HepG2 (cell line): ENCODE data around the gene TP53I3. TPM values are rescaled to one million over a fixed set of nuclear protein-coding genes. Genes with fewer than 3 reads are reported as not detected.

Source experiments
- BRCA1 ChIP-seq: sonication (generic); formaldehyde crosslinking; IDR thresholded peaks from 2 replicates; pipeline ENCODE4 v1.4.0; 2020; ENCODE audit warnings: missing genetic modification reagents
- HINFP ChIP-seq: sonication (generic); formaldehyde crosslinking; IDR thresholded peaks from 2 replicates; pipeline ENCODE4 v1.4.0; 2020; ENCODE audit warnings: low read depth, mild to moderate bottlenecking, missing genetic modification reagents
- HNRNPH1 ChIP-seq: fragments of 200-400 bp; formaldehyde crosslinking; optimal IDR thresholded peaks from 2 replicates; pipeline ENCODE3; 2017; ENCODE audit warnings: mild to moderate bottlenecking, low read depth, low read length
- IKZF4 ChIP-seq: sonication (generic); formaldehyde crosslinking; IDR thresholded peaks from 2 replicates; pipeline ENCODE4 v1.5.1; 2020; ENCODE audit warnings: borderline replicate concordance, mild to moderate bottlenecking, low read depth, missing genetic modification reagents; ENCODE audit errors: not compliant biosample characterization
- KAT8 ChIP-seq: IDR thresholded peaks from 2 replicates; pipeline ENCODE4 v1.6.1; 2016; ENCODE audit warnings: missing genetic modification reagents, missing compliant biosample characterization
- MIER2 ChIP-seq: IDR thresholded peaks from 2 replicates; pipeline ENCODE4 v1.6.1; 2016; ENCODE audit warnings: missing biosample characterization, missing genetic modification reagents
- NFE2L2 ChIP-seq: fragments of 150-350 bp; IDR thresholded peaks from 2 replicates; pipeline ENCODE4 v1.6.1; 2014; ENCODE audit warnings: low read length
- POLR2G ChIP-seq: fragments of 200-400 bp; formaldehyde crosslinking; IDR thresholded peaks from 2 replicates; pipeline ENCODE4 v1.6.1; 2018; ENCODE audit warnings: mild to moderate bottlenecking, low read depth, low read length, moderate library complexity
- RBFOX2 ChIP-seq: fragments of 200-400 bp; formaldehyde crosslinking; IDR thresholded peaks from 2 replicates; pipeline ENCODE4 v1.6.1; 2017; ENCODE audit warnings: low read depth, mild to moderate bottlenecking, low read length
- REPIN1 ChIP-seq: sonication (generic); formaldehyde crosslinking; IDR thresholded peaks from 2 replicates; pipeline ENCODE4 v1.8.0; 2022; ENCODE audit warnings: missing genetic modification reagents, low read depth, mild to moderate bottlenecking, borderline replicate concordance
- RFX1 ChIP-seq: fragments of 450-650 bp; IDR thresholded peaks from 2 replicates; pipeline ENCODE4 v1.6.1; 2017
- SCMH1 ChIP-seq: sonication (generic); formaldehyde crosslinking; IDR thresholded peaks from 2 replicates; pipeline ENCODE4 v1.9.0; 2021; ENCODE audit warnings: missing genetic modification reagents, mild to moderate bottlenecking, borderline replicate concordance
- SMAD9 ChIP-seq: sonication (generic); formaldehyde crosslinking; IDR thresholded peaks from 2 replicates; pipeline ENCODE4 v1.5.1; 2020; ENCODE audit warnings: mild to moderate bottlenecking, missing genetic modification reagents
- TAF15 ChIP-seq: fragments of 200-400 bp; formaldehyde crosslinking; IDR thresholded peaks from one replicate; pipeline ENCODE4 v1.6.1; 2018; ENCODE audit warnings: mild to moderate bottlenecking, low read depth, low read length; ENCODE audit not compliant: poor library complexity, severe bottlenecking
- ZBTB14 ChIP-seq: sonication (generic); formaldehyde crosslinking; IDR thresholded peaks from 2 replicates; pipeline ENCODE4 v1.4.0; 2020; ENCODE audit warnings: missing genetic modification reagents
- ZGPAT ChIP-seq: IDR thresholded peaks from 2 replicates; pipeline ENCODE4 v1.6.1; 2016; ENCODE audit warnings: mild to moderate bottlenecking
- ZNF121 ChIP-seq: sonication (generic); formaldehyde crosslinking; IDR thresholded peaks from 2 replicates; pipeline ENCODE4 v1.5.0; 2020; ENCODE audit warnings: mild to moderate bottlenecking, missing genetic modification reagents
- ZNF225 ChIP-seq: sonication (generic); formaldehyde crosslinking; IDR thresholded peaks from 2 replicates; pipeline ENCODE4 v1.4.0; 2020; ENCODE audit warnings: mild to moderate bottlenecking, missing genetic modification reagents
- ZNF326 ChIP-seq: sonication (generic); formaldehyde crosslinking; IDR thresholded peaks from 2 replicates; pipeline ENCODE4 v1.4.0; 2020; ENCODE audit warnings: missing genetic modification reagents, borderline replicate concordance
- ZNF333 ChIP-seq: sonication (generic); formaldehyde crosslinking; IDR thresholded peaks from 2 replicates; pipeline ENCODE4 v1.4.0; 2020; ENCODE audit warnings: mild to moderate bottlenecking, missing genetic modification reagents, borderline replicate concordance
- ZNF343 ChIP-seq: sonication (generic); formaldehyde crosslinking; IDR thresholded peaks from 2 replicates; pipeline ENCODE4 v1.4.0; 2020; ENCODE audit warnings: mild to moderate bottlenecking, missing genetic modification reagents
- ZNF569 ChIP-seq: sonication (generic); formaldehyde crosslinking; IDR thresholded peaks from 2 replicates; pipeline ENCODE4 v1.5.0; 2020; ENCODE audit warnings: mild to moderate bottlenecking, missing genetic modification reagents, moderate library complexity, borderline replicate concordance
- ZNF672 ChIP-seq: sonication (generic); formaldehyde crosslinking; IDR thresholded peaks from 2 replicates; pipeline ENCODE4 v1.8.1; 2022; ENCODE audit warnings: missing genetic modification reagents
- polyA plus RNA-seq, 8 experiments: library from polyadenylated mRNA; depleted of rRNA in 3 of 8; stranded (reverse) in 7 of 8; unstranded in 1 of 8; fragments of >200 nt; fragmentation: Illumina TruSeq in 4 of 8; extraction: Trizol in 4 of 8; gene quantifications; 2 replicates each; pipeline versions ENCODE4 v1.2.1 to v1.2.3, GENCODE V29; 2011 to 2016; ENCODE audit warnings: low read depth in 4 of 8, missing spikeins in 1 of 8, mixed read lengths in 1 of 8; ENCODE audit not compliant: insufficient read depth in 1 of 8
- total RNA-seq, 5 experiments: library from RNA; depleted of rRNA; stranded (reverse); fragments of >200 nt; fragmentation: Illumina TruSeq; extraction: Trizol; gene quantifications; 2 replicates each; pipeline ENCODE4 v1.2.3, GENCODE V29; 2016; ENCODE audit warnings: low read depth in 1 of 5
- TF ChIP-seq, protein P1 (sequence below): sonication (generic); formaldehyde crosslinking; conservative IDR thresholded peaks from 2 replicates; pipeline ENCODE4 v1.4.0; 2020; ENCODE audit warnings: missing genetic modification reagents
- TF ChIP-seq, protein P2 (sequence below): sonication (generic); formaldehyde crosslinking; IDR thresholded peaks from 2 replicates; pipeline ENCODE4 v1.4.0; 2020; ENCODE audit warnings: missing genetic modification reagents

Gene TP53I3
- total and polyA plus RNA-seq, 2 of the 13 experiments (the other 11 are each of a cell fraction or from before 2014, with no cell fraction given): 25.0 to 44.1 TPM

- TF ChIP-seq ZNF569: no peak
- no peak for TF ChIP-seq ZNF121 (CRISPR knock-in tag)
- TF ChIP-seq ZBTB14 (CRISPR knock-in tag): no peak
- no peak for TF ChIP-seq TAF15
- TF ChIP-seq ZNF326 (CRISPR knock-in tag): no peak
- no peak for TF ChIP-seq IKZF4 (CRISPR knock-in tag)
- TF ChIP-seq NFE2L2: no peak
- TF ChIP-seq, protein P1, sequence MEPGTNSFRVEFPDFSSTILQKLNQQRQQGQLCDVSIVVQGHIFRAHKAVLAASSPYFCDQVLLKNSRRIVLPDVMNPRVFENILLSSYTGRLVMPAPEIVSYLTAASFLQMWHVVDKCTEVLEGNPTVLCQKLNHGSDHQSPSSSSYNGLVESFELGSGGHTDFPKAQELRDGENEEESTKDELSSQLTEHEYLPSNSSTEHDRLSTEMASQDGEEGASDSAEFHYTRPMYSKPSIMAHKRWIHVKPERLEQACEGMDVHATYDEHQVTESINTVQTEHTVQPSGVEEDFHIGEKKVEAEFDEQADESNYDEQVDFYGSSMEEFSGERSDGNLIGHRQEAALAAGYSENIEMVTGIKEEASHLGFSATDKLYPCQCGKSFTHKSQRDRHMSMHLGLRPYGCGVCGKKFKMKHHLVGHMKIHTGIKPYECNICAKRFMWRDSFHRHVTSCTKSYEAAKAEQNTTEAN (CRISPR knock-in tag): no peak
- no peak for TF ChIP-seq BRCA1 (CRISPR knock-in tag)
- TF ChIP-seq POLR2G: peak; percentile 86
- no peak for TF ChIP-seq MIER2 (CRISPR knock-in tag)
- TF ChIP-seq HNRNPH1: no peak
- TF ChIP-seq, protein P2, sequence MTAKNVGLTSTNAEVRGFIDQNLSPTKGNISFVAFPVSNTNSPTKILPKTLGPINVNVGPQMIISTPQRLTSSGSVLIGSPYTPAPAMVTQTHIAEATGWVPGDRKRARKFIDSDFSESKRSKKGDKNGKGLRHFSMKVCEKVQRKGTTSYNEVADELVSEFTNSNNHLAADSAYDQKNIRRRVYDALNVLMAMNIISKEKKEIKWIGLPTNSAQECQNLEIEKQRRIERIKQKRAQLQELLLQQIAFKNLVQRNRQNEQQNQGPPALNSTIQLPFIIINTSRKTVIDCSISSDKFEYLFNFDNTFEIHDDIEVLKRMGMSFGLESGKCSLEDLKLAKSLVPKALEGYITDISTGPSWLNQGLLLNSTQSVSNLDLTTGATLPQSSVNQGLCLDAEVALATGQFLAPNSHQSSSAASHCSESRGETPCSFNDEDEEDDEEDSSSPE (CRISPR knock-in tag): 0 out of 2 replicates have a peak, but pooled peaks have one; percentile 27
- TF ChIP-seq HINFP: no peak
- TF ChIP-seq RFX1: no peak
- no peak for TF ChIP-seq ZNF333
- peak; percentile 33; the same call in 1 of the 2 replicates for TF ChIP-seq ZGPAT (CRISPR knock-in tag)
- TF ChIP-seq REPIN1 (CRISPR knock-in tag): no peak
- no peak for TF ChIP-seq KAT8
- peak; percentile 82 for TF ChIP-seq RBFOX2
- no peak for TF ChIP-seq ZNF225
- TF ChIP-seq ZNF672 (CRISPR knock-in tag): no peak
- TF ChIP-seq ZNF343: no peak
- no peak for TF ChIP-seq SCMH1 (CRISPR knock-in tag)
- no peak for TF ChIP-seq SMAD9 (CRISPR knock-in tag)
Observed at GRCh38 chr2:24049485-24050021, 35.1 kb downstream of the TP53I3 start, which contains the start of gene FKBP1B (continued).
